ENCODE data around the gene WFS1.
A peak's percentile ranks its signal among the peaks of the same experiment; 100 is the strongest.

WFS1 gene

GRCh38 chr4:6319530-6320150 lies 50.0 kb downstream of the WFS1 start:
- DNase-seq (ENCODE audit: low read depth) = no peak
- no peak for TF ChIP-seq CTCF (IDR thresholded peaks at IDR 0.05; ENCODE audit: insufficient read depth, low read depth, low read length, missing control alignments)

GRCh38 chr4:6320663-6321062 lies 51.0 kb downstream of the WFS1 start:
- no peak overlapping the region for H3K4me3 ChIP-seq (ENCODE audit: low read depth, low read length)
- no peak for TF ChIP-seq CTCF (IDR thresholded peaks at IDR 0.05; ENCODE audit: insufficient read depth, low read depth, low read length, missing control alignments)
- no peak for DNase-seq (ENCODE audit: low read depth)

More at GRCh38 chr4:6319530-6320150, 50.0 kb downstream of the WFS1 start:
- H3K4me3 ChIP-seq (ENCODE audit: low read depth, low read length) = no peak overlapping the region

GRCh38 chr4:6321361-6321760 lies 51.7 kb downstream of the WFS1 start:
- no peak for TF ChIP-seq CTCF (IDR thresholded peaks at IDR 0.05; ENCODE audit: insufficient read depth, low read depth, low read length, missing control alignments)
- no peak overlapping the region for H3K4me3 ChIP-seq (ENCODE audit: low read depth, low read length)
- DNase-seq (ENCODE audit: low read depth) = no peak

- no peak overlapping the region for H3K4me3 ChIP-seq (ENCODE audit: low read depth, low read length)
- DNase-seq (ENCODE audit: low read depth) = no peak
- no peak for TF ChIP-seq CTCF (IDR thresholded peaks at IDR 0.05; ENCODE audit: insufficient read depth, low read depth, low read length, missing control alignments)
Observed at GRCh38 chr4:6322067-6322760, 52.6 kb downstream of the WFS1 start.

GRCh38 chr4:6322761-6323566 lies 53.3 kb downstream of the WFS1 start:
- DNase-seq (ENCODE audit: low read depth) = peak; percentile 37
- TF ChIP-seq CTCF (IDR thresholded peaks at IDR 0.05; ENCODE audit: insufficient read depth, low read depth, low read length, missing control alignments) = no peak
- H3K4me3 ChIP-seq (ENCODE audit: low read depth, low read length) = no peak overlapping the region

- DNase-seq (ENCODE audit: low read depth) = no peak
- TF ChIP-seq CTCF (IDR thresholded peaks at IDR 0.05; ENCODE audit: insufficient read depth, low read depth, low read length, missing control alignments) = no peak
- no peak overlapping the region for H3K4me3 ChIP-seq (ENCODE audit: low read depth, low read length)
Observed at GRCh38 chr4:6324461-6324998, 54.9 kb downstream of the WFS1 start.
